ENCODE data around the gene CDCA5. TPM values are rescaled to one million over a fixed set of nuclear protein-coding genes. Genes with fewer than 3 reads are reported as not detected.

CDCA5 gene
- total RNA-seq, 1 donor from 2014 or later = 1.7 TPM

- intact Hi-C loops (cut with DNase I) = no loop called here
- ATAC-seq (no peak), DNase-seq (ENCODE audit: missing footprints) (peak; percentile 37)
Observed at GRCh38 chr11:65032216-65032615, 51.6 kb downstream of the CDCA5 start.

Small RNA genes within 50 kb of the gene (microRNA-seq; reads per million reads assigned to microRNA genes)
- not detected for gene MIR6751

Other genes starting within 250 kb of the CDCA5 start
- 0.16 TPM for gene CDC42BPG, start 239.4 kb downstream of the CDCA5 start, total RNA-seq
- 56.0 TPM for gene EHD1, start 205.4 kb downstream of the CDCA5 start, total RNA-seq
- 10.7 TPM for gene ATG2A, start 166.8 kb downstream of the CDCA5 start, total RNA-seq
- gene PPP2R5B, start 159.4 kb downstream of the CDCA5 start, total RNA-seq = 20.6 TPM
- not detected for gene GPHA2, start 148.1 kb downstream of the CDCA5 start, total RNA-seq
- gene MAJIN, start 111.9 kb downstream of the CDCA5 start, total RNA-seq = not detected
- gene BATF2, start 87.1 kb downstream of the CDCA5 start, total RNA-seq = 1.5 TPM
- 131 TPM for gene ARL2, start 69.9 kb downstream of the CDCA5 start, total RNA-seq
- 18.3 TPM for gene SNX15, start 56.6 kb downstream of the CDCA5 start, total RNA-seq
- gene SAC3D1, start 42.8 kb downstream of the CDCA5 start, total RNA-seq = 7.5 TPM
- 3.4 TPM for gene NAALADL1, start 25.5 kb downstream of the CDCA5 start, total RNA-seq
- 25.0 TPM for gene ZFPL1, start 182 bp upstream of the CDCA5 start, total RNA-seq
- gene VPS51, start 12.2 kb upstream of the CDCA5 start, total RNA-seq = 95.2 TPM
- 53.1 TPM for gene TM7SF2, start 27.8 kb upstream of the CDCA5 start, total RNA-seq
- gene ZNHIT2, start 33.7 kb upstream of the CDCA5 start, total RNA-seq = 5.8 TPM
- 714 TPM for gene FAU, start 38.1 kb upstream of the CDCA5 start, total RNA-seq
- gene MRPL49, start 38.3 kb upstream of the CDCA5 start, total RNA-seq = 35.8 TPM
- 27.1 TPM for gene SYVN1, start 50.5 kb upstream of the CDCA5 start, total RNA-seq
- gene SPDYC, start 86.2 kb upstream of the CDCA5 start, total RNA-seq = not detected
- 82.9 TPM for gene CAPN1, start 97.9 kb upstream of the CDCA5 start, total RNA-seq
- gene POLA2, start 177.9 kb upstream of the CDCA5 start, total RNA-seq = 2.9 TPM
- gene CDC42EP2, start 230.8 kb upstream of the CDCA5 start, total RNA-seq = 16.7 TPM
- 51.6 TPM for gene DPF2, start 249.8 kb upstream of the CDCA5 start, total RNA-seq